Endothelial cell of umbilical vein (primary cell): ENCODE data around the gene CSF2.

Experiments used
- EZH2 ChIP-seq: IDR thresholded peaks from 2 replicates; pipeline ENCODE4 v1.6.1; 2012; ENCODE audit warnings: borderline replicate concordance, low read depth, mild to moderate bottlenecking, moderate library complexity, low read length, inconsistent platforms; ENCODE audit not compliant: severe bottlenecking
- JUN ChIP-seq: IDR thresholded peaks from 2 replicates; pipeline ENCODE4 v1.6.1; 2011; ENCODE audit warnings: borderline replicate concordance, low read depth; ENCODE audit not compliant: insufficient read length, insufficient read depth
- POLR2A ChIP-seq: IDR thresholded peaks from 2 replicates; pipeline ENCODE4 v1.6.1; 2012; ENCODE audit warnings: low read depth, mild to moderate bottlenecking, control low read depth, low read length
- TF ChIP-seq, protein P1 (sequence below), 2 donors: IDR thresholded peaks; 1 replicate in 1 of 2; 2 replicates in 1 of 2; pipeline ENCODE4 v1.5.1; 2011; ENCODE audit warnings: low read length in 2 of 2, mild to moderate bottlenecking in 2 of 2, moderate library complexity in 2 of 2, control low read depth in 1 of 2, inconsistent platforms in 1 of 2, low read depth in 1 of 2; ENCODE audit not compliant: insufficient read depth in 1 of 2; ENCODE audit errors: extremely low read depth in 1 of 2
- TF ChIP-seq, protein P2 (sequence below): IDR thresholded peaks from 2 replicates; pipeline ENCODE4 v1.6.1; 2011; ENCODE audit not compliant: insufficient read depth, insufficient read length

DNA sequence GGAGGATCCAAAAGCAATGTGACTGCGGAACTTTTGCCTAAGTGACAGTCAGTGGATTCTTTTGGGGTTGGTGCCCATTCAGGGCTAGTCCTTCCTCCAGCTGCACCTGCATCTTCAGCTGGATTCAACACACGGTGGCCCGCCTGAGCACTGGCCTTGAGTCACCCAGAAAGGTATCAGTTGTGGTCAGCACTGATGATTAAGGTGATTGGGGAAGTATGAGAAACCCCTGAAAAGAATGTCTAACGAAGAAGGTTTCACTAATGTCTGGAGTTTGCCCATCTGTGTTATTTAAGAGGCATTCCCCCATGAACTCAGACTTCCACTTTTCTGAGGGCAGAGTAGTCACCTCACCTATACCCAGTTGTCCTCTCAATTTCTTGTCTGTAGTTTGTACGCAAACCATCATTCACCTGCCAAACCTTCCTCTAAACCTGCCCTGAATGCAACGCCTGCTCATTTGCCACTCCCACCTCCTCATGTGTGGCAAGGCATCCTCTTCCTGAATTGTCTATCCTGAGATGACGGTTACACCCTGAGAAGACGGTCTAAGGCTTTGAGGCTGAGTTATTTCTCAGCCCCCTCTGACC is 27.2 kb downstream of the CSF2 start:
- TF ChIP-seq, protein P1, sequence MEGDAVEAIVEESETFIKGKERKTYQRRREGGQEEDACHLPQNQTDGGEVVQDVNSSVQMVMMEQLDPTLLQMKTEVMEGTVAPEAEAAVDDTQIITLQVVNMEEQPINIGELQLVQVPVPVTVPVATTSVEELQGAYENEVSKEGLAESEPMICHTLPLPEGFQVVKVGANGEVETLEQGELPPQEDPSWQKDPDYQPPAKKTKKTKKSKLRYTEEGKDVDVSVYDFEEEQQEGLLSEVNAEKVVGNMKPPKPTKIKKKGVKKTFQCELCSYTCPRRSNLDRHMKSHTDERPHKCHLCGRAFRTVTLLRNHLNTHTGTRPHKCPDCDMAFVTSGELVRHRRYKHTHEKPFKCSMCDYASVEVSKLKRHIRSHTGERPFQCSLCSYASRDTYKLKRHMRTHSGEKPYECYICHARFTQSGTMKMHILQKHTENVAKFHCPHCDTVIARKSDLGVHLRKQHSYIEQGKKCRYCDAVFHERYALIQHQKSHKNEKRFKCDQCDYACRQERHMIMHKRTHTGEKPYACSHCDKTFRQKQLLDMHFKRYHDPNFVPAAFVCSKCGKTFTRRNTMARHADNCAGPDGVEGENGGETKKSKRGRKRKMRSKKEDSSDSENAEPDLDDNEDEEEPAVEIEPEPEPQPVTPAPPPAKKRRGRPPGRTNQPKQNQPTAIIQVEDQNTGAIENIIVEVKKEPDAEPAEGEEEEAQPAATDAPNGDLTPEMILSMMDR (IDR thresholded peaks at IDR 0.05; ENCODE audit: extremely low read depth in 1 of 2, insufficient read depth in 1 of 2, low read depth in 1 of 2, low read length in 2 of 2): no peak
- TF ChIP-seq POLR2A (no peak), EZH2 (no peak), JUN (no peak)
- TF ChIP-seq, protein P2, sequence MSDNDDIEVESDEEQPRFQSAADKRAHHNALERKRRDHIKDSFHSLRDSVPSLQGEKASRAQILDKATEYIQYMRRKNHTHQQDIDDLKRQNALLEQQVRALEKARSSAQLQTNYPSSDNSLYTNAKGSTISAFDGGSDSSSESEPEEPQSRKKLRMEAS: no peak
